ENCODE results near the gene KLK14.

The KLK14 gene

GRCh38 chr19:51121257-51121656 is 38.6 kb upstream of the KLK14 start:
- H3K4me3 ChIP-seq (replicated peaks; ENCODE audit: insufficient read depth, low read length) = no peak overlapping the region
- H3K27me3 ChIP-seq (ENCODE audit: insufficient read depth, poor library complexity, severe bottlenecking) = no peaks in the 10 kb centered on the region
- peak overlapping the region; percentile 45; the same call in 1 of the 2 replicates for H3K27ac ChIP-seq (replicated peaks)
- peak in 1 of 2 experiments; percentile 56 for DNase-seq (ENCODE audit: low read depth in 1 of 2, low spot score in 1 of 2)
- TF ChIP-seq SPI1 (IDR thresholded peaks at IDR 0.05; ENCODE audit: borderline replicate concordance, low read depth) (peak; percentile 63; the same call in 1 of the 2 replicates), REST (IDR thresholded peaks at IDR 0.05; ENCODE audit: insufficient replicate concordance, low read depth) (no peak)

- Histone ChIP-seq H3K4me3 (replicated peaks; ENCODE audit: insufficient read depth, low read length) (no peak overlapping the region), H3K27me3 (ENCODE audit: insufficient read depth, poor library complexity, severe bottlenecking) (no peaks in the 10 kb centered on the region), H3K27ac (replicated peaks) (no peak overlapping the region)
- TF ChIP-seq SPI1 (IDR thresholded peaks at IDR 0.05; ENCODE audit: borderline replicate concordance, low read depth) = no peak
- TF ChIP-seq CTCF (IDR thresholded peaks at IDR 0.05; ENCODE audit: insufficient read depth, low read length) = no peak
- no peak for TF ChIP-seq POLR2AphosphoS5 (IDR thresholded peaks at IDR 0.05; ENCODE audit: low read depth)
- TF ChIP-seq GABPA (IDR thresholded peaks at IDR 0.05; ENCODE audit: low read depth) = no peak
- TF ChIP-seq REST (IDR thresholded peaks at IDR 0.05; ENCODE audit: insufficient replicate concordance, low read depth) = no peak
- no peak for DNase-seq (ENCODE audit: low read depth in 1 of 2, low spot score in 1 of 2)
Observed at GRCh38 chr19:51120160-51120559, 37.5 kb upstream of the KLK14 start.

- TF ChIP-seq REST (IDR thresholded peaks at IDR 0.05; ENCODE audit: insufficient replicate concordance, low read depth) (no peak), POLR2AphosphoS5 (IDR thresholded peaks at IDR 0.05; ENCODE audit: low read depth) (no peak), SPI1 (IDR thresholded peaks at IDR 0.05; ENCODE audit: borderline replicate concordance, low read depth) (no peak), CTCF (IDR thresholded peaks at IDR 0.05; ENCODE audit: insufficient read depth, low read length) (no peak), GABPA (IDR thresholded peaks at IDR 0.05; ENCODE audit: low read depth) (no peak)
Observed at GRCh38 chr19:51119611-51120010, 36.9 kb upstream of the KLK14 start.

More at GRCh38 chr19:51119611-51120010, 36.9 kb upstream of the KLK14 start:
- Histone ChIP-seq H3K4me3 (replicated peaks; ENCODE audit: insufficient read depth, low read length) (no peak overlapping the region), H3K27ac (replicated peaks) (no peak overlapping the region), H3K27me3 (ENCODE audit: insufficient read depth, poor library complexity, severe bottlenecking) (no peaks in the 10 kb centered on the region)
- DNase-seq (ENCODE audit: low read depth in 1 of 2, low spot score in 1 of 2) = no peak
